IPS DF 4.7 (cell line): ENCODE measurements around the gene NENF.
"Not testable (repeated sequence)": the region's sequence is repeated elsewhere in the genome, so short reads cannot be mapped to it uniquely, and the experiment has no call there.

Experiments used
- DNase-seq: peaks from one replicate; pipeline ENCODE4 v3.0.0-alpha.2; 2013; ENCODE audit warnings: low spot score; ENCODE audit errors: extremely low read depth

The NENF gene

GRCh38 chr1:212480711-212481437 lies 48.2 kb downstream of the NENF start:
- not testable (repeated sequence) for DNase-seq

GRCh38 chr1:212481438-212481767 lies 48.7 kb downstream of the NENF start:
- no peak for DNase-seq

GRCh38 chr1:212482006-212482636 lies 49.4 kb downstream of the NENF start:
- no peak for DNase-seq

GRCh38 chr1:212482637-212483441 lies 50.1 kb downstream of the NENF start:
- DNase-seq = no peak

- no peak for DNase-seq
Observed at GRCh38 chr1:212484701-212485570, 52.2 kb downstream of the NENF start.

GRCh38 chr1:212485571-212485912 lies 52.8 kb downstream of the NENF start:
- no peak for DNase-seq

- DNase-seq = no peak
Observed at GRCh38 chr1:212485913-212486618, 53.3 kb downstream of the NENF start.

- DNase-seq = no peak
Observed at GRCh38 chr1:212486619-212486975, 53.9 kb downstream of the NENF start.

- DNase-seq = no peak
Observed at GRCh38 chr1:212487286-212487685, 54.6 kb downstream of the NENF start.

- no peak for DNase-seq
Observed at GRCh38 chr1:212487774-212488435, 55.2 kb downstream of the NENF start.

GRCh38 chr1:212488436-212489283 lies 55.9 kb downstream of the NENF start:
- DNase-seq = no peak

- no peak for DNase-seq
Observed at GRCh38 chr1:212489284-212489859, 56.7 kb downstream of the NENF start.

- no peak for DNase-seq
Observed at GRCh38 chr1:212490276-212490675, 57.6 kb downstream of the NENF start.

- DNase-seq = no peak
Observed at GRCh38 chr1:212491454-212491853, 58.7 kb downstream of the NENF start.
